A673 (cell line): ENCODE measurements around the gene MAML2. TPM values are rescaled to one million over a fixed set of nuclear protein-coding genes. Genes with fewer than 3 reads are reported as not detected.

ENCODE experiments used
- BruUV-seq: library from RNA; stranded (reverse); fragments of 400-500 nt; replicated peaks from 2 replicates; lab custom pipeline; 2021; lab: Mats Ljungman, UMichigan
- CTCF ChIA-PET: fragments of 300-600 bp; sonication (Branson Sonifier 250); formaldehyde crosslinking; loops from one replicate; lab custom pipeline; 2022; ENCODE audit warnings: antibody characterized with exemption; lab: Charles Lee
- POLR2A ChIA-PET: fragments of 300-600 bp; sonication (Branson Sonifier 250); formaldehyde crosslinking; loops from one replicate; lab custom pipeline; 2022; ENCODE audit warnings: antibody characterized with exemption; ENCODE audit not compliant: low non-redundant PET; lab: Charles Lee
- DNase-seq: peaks from one replicate; pipeline ENCODE4 v3.0.0-alpha.2; 2015; ENCODE audit warnings: low spot score
- H3K27ac ChIP-seq: fragments of 200-600 bp; sonication (generic); 2 replicates; pipeline ENCODE4 v1.5.1; 2016; ENCODE audit warnings: mixed run types, low read depth, mild to moderate bottlenecking, mixed read lengths, antibody characterized with exemption, low read length; ENCODE audit not compliant: poor library complexity, severe bottlenecking
- H3K27me3 ChIP-seq: fragments of 200-600 bp; sonication (generic); replicated peaks from 2 replicates; pipeline ENCODE4 v1.6.1; 2017; ENCODE audit warnings: mixed run types, low read depth, mild to moderate bottlenecking, mixed read lengths, antibody characterized with exemption, low read length; ENCODE audit not compliant: insufficient read depth, poor library complexity
- H3K36me3 ChIP-seq: fragments of 200-600 bp; sonication (generic); 2 replicates; pipeline ENCODE4 v1.6.1; 2016; ENCODE audit warnings: mixed run types, mild to moderate bottlenecking, mixed read lengths, antibody characterized with exemption, low read length; ENCODE audit not compliant: insufficient read depth, poor library complexity, severe bottlenecking
- H3K4me1 ChIP-seq: fragments of 200-600 bp; sonication (generic); 2 replicates; pipeline ENCODE4 v1.6.1; 2017; ENCODE audit warnings: mixed run types, mild to moderate bottlenecking, mixed read lengths, antibody characterized with exemption, low read length; ENCODE audit not compliant: insufficient read depth, poor library complexity, severe bottlenecking
- H3K4me3 ChIP-seq: fragments of 200-600 bp; sonication (generic); 2 replicates; pipeline ENCODE4 v1.5.1; 2016; ENCODE audit warnings: low read depth, mixed run types, mild to moderate bottlenecking, mixed read lengths, low read length; ENCODE audit not compliant: poor library complexity, severe bottlenecking
- H3K9me3 ChIP-seq: fragments of 200-600 bp; sonication (generic); 2 replicates; pipeline ENCODE4 v1.6.1; 2016; ENCODE audit warnings: mixed run types, low read depth, mild to moderate bottlenecking, mixed read lengths, antibody characterized with exemption, low read length; ENCODE audit not compliant: poor library complexity, severe bottlenecking
- CTCF ChIP-seq: fragments of 300-800, 200-600 bp; sonication (generic); conservative IDR thresholded peaks from 2 replicates; pipeline ENCODE4 v1.5.1; 2017; ENCODE audit warnings: low read depth, mild to moderate bottlenecking, antibody characterized with exemption, low read length, moderate library complexity, mixed read lengths
- EZH2 ChIP-seq: fragments of 200-600 bp; sonication (generic); IDR thresholded peaks from 2 replicates; pipeline ENCODE4 v1.6.1; 2017; ENCODE audit warnings: borderline replicate concordance, low read depth, mild to moderate bottlenecking, mixed read lengths, antibody characterized with exemption, low read length; ENCODE audit not compliant: poor library complexity, severe bottlenecking
- intact Hi-C: fragments of 100-400 bp; cut with micrococcal nuclease; formaldehyde crosslinking; loops from one replicate; pipeline ENCODE4 v1.10.0; 2022; ENCODE audit not compliant: unreplicated experiment
- total RNA-seq: library from RNA; stranded (reverse); gene quantifications from 2 replicates; pipeline ENCODE4 v1.2.3, GENCODE V29; 2021

The MAML2 gene
- total RNA-seq, 1 experiment from 2014 or later, result 6.4 TPM

GRCh38 chr11:96065379-96065778, 277.6 kb downstream of the MAML2 start:
- DNase-seq, result no peak

GRCh38 chr11:96063886-96064285, 279.1 kb downstream of the MAML2 start:
- H3K36me3 ChIP-seq, result no peaks in the 10 kb centered on the region
- H3K4me1 ChIP-seq, result peaks cover 30% of the 10 kb centered on the region
- H3K9me3 ChIP-seq, result no peaks in the 10 kb centered on the region
- no peaks in the 10 kb centered on the region for H3K27me3 ChIP-seq
- no peak overlapping the region for H3K27ac ChIP-seq
- CTCF ChIA-PET, result no interaction called here
- BruUV-seq, result no TSS peak
- TF ChIP-seq EZH2 (no peak), CTCF (no peak)
- DNase-seq, result no peak
- intact Hi-C loops, result loop anchor here (2.0 kb wide), 1 partner anchor 83 kb away; no protein-coding TSS in a partner anchor
- POLR2A ChIA-PET, result interaction anchor here (0.7 kb wide), 1 partner anchor 1757 kb away, joined by 3 read pairs; no protein-coding TSS in a partner anchor
- H3K4me3 ChIP-seq, result no peak overlapping the region

More at GRCh38 chr11:96065379-96065778, 277.6 kb downstream of the MAML2 start:
- ChIA-PET CTCF (no interaction called here), POLR2A (no interaction called here)
- Histone ChIP-seq H3K4me1 (peaks cover 30% of the 10 kb centered on the region), H3K4me3 (no peak overlapping the region), H3K27me3 (no peaks in the 10 kb centered on the region), H3K27ac (no peak overlapping the region), H3K36me3 (no peaks in the 10 kb centered on the region), H3K9me3 (no peaks in the 10 kb centered on the region)
- intact Hi-C loops, result no loop called here
- no TSS peak for BruUV-seq
- TF ChIP-seq CTCF (no peak), EZH2 (no peak)

GRCh38 chr11:96063053-96063452, 279.9 kb downstream of the MAML2 start:
- intact Hi-C loops, result loop anchor here (2.0 kb wide), 1 partner anchor 84 kb away; no protein-coding TSS in a partner anchor
- BruUV-seq, result no TSS peak
- no peak overlapping the region for H3K27ac ChIP-seq
- no peaks in the 10 kb centered on the region for H3K27me3 ChIP-seq
- H3K9me3 ChIP-seq, result no peaks in the 10 kb centered on the region
- peaks cover 30% of the 10 kb centered on the region for H3K4me1 ChIP-seq
- no peak for DNase-seq
- TF ChIP-seq EZH2, result no peak
- no peak for TF ChIP-seq CTCF
- CTCF ChIA-PET, result no interaction called here
- POLR2A ChIA-PET, result interaction anchor here (0.7 kb wide), 1 partner anchor 1756 kb away, joined by 3 read pairs; no protein-coding TSS in a partner anchor
- H3K36me3 ChIP-seq, result no peaks in the 10 kb centered on the region
- no peak overlapping the region for H3K4me3 ChIP-seq
